ENCODE measurements around the gene PTPRK.

The PTPRK gene

DNA sequence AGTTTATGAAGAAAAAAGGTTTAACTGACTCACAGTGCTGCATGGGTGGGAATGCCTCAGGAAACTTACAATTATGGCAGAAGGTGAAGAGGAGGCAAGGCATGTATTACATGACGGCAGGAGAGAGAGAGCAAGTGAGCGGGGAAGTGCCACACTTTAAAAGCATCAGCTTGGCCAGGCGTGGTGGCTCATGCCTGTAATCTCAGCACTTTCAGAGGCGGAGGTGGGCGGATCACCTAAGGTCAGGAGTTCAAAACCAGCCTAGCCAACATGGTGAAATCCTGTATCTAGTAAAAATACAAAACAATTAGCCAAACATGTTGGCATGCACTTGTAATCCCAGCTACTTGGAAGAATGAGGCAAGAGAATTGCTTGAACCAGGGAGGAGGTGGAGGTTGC lies 406.2 kb downstream of the PTPRK start:
- no peak overlapping the region for H2BK120ac ChIP-seq (ENCODE audit: low read depth, low read length)
- DNase-seq = no peak
- H2BK15ac ChIP-seq (replicated peaks; ENCODE audit: low read depth) = no peak overlapping the region
- H3K4me1 ChIP-seq (ENCODE audit: control insufficient read depth, low read depth, low read length) = no peaks in the 10 kb centered on the region
- no peak overlapping the region for H3K56ac ChIP-seq (ENCODE audit: low read length)
- H3K23ac ChIP-seq (ENCODE audit: low read length) = no peak overlapping the region
- H3K36me3 ChIP-seq (ENCODE audit: control insufficient read depth, insufficient read depth, low read length) = no peaks in the 10 kb centered on the region
- no peak overlapping the region for H3K9ac ChIP-seq (ENCODE audit: low read length)
- H3K27ac ChIP-seq (ENCODE audit: low read depth, low read length) = no peak overlapping the region
- H2BK5ac ChIP-seq (ENCODE audit: low read length) = no peak overlapping the region
- H3K79me1 ChIP-seq (ENCODE audit: low read length) = no peaks in the 10 kb centered on the region
- H3K18ac ChIP-seq (ENCODE audit: low read length) = no peak overlapping the region
- no peak overlapping the region for H3K4me2 ChIP-seq (ENCODE audit: low read length)
- H4K5ac ChIP-seq (ENCODE audit: low read length) = no peak overlapping the region
- no peaks in the 10 kb centered on the region for H3K79me2 ChIP-seq (ENCODE audit: control insufficient read depth, insufficient read depth, low read length)
- H4K8ac ChIP-seq (ENCODE audit: low read depth, low read length) = no peak overlapping the region
- H3K4ac ChIP-seq (ENCODE audit: low read depth, low read length) = no peak overlapping the region
- WGBS (ENCODE audit: extremely low coverage, insufficient coverage, low lambda C conversion rate) = no CpG with 5 or more reads among the region's 5 CpGs
- no peak overlapping the region for H3K4me3 ChIP-seq (ENCODE audit: low read length)
- H3K27me3 ChIP-seq (ENCODE audit: insufficient read depth, low read length, poor library complexity) = no peaks in the 10 kb centered on the region
- H2AK5ac ChIP-seq (ENCODE audit: low read length) = no peak overlapping the region

DNA sequence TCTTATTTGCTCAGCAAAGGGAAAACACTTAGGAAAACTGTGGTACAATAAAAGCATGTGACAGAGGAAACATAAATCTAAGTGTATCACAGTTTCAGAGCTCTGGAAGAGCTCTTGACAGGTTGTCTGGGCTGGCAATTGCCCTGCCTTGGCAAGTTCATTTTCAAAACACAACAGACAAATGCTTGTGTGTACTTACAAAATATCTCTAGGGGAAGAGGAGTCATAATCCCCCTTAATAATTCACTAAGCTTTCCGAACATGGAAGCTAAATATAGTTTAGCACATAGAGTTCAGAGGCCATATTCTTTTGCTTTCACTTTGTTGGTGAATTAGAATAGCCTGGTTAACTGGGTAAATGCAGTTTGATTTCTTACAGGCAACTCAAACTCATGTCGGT lies 407.9 kb downstream of the PTPRK start:
- no peak for DNase-seq
- Histone ChIP-seq H4K5ac (ENCODE audit: low read length) (no peak overlapping the region), H2BK15ac (replicated peaks; ENCODE audit: low read depth) (no peak overlapping the region), H3K27me3 (ENCODE audit: insufficient read depth, low read length, poor library complexity) (no peaks in the 10 kb centered on the region), H3K27ac (ENCODE audit: low read depth, low read length) (no peak overlapping the region), H3K4me1 (ENCODE audit: control insufficient read depth, low read depth, low read length) (no peaks in the 10 kb centered on the region), H3K23ac (ENCODE audit: low read length) (no peak overlapping the region), H3K4me2 (ENCODE audit: low read length) (no peak overlapping the region), H3K79me1 (ENCODE audit: low read length) (no peaks in the 10 kb centered on the region), H3K4me3 (ENCODE audit: low read length) (no peak overlapping the region), H2BK120ac (ENCODE audit: low read depth, low read length) (no peak overlapping the region), H3K4ac (ENCODE audit: low read depth, low read length) (no peak overlapping the region), H2BK5ac (ENCODE audit: low read length) (no peak overlapping the region), H4K8ac (ENCODE audit: low read depth, low read length) (no peak overlapping the region), H3K36me3 (ENCODE audit: control insufficient read depth, insufficient read depth, low read length) (no peaks in the 10 kb centered on the region), H3K9ac (ENCODE audit: low read length) (no peak overlapping the region), H3K79me2 (ENCODE audit: control insufficient read depth, insufficient read depth, low read length) (no peaks in the 10 kb centered on the region), H3K18ac (ENCODE audit: low read length) (no peak overlapping the region), H3K56ac (ENCODE audit: low read length) (no peak overlapping the region), H2AK5ac (ENCODE audit: low read length) (no peak overlapping the region)
- no CpG with 5 or more reads among the region's 2 CpGs for whole genome bisulfite sequencing (ENCODE audit: extremely low coverage, insufficient coverage, low lambda C conversion rate)

DNA sequence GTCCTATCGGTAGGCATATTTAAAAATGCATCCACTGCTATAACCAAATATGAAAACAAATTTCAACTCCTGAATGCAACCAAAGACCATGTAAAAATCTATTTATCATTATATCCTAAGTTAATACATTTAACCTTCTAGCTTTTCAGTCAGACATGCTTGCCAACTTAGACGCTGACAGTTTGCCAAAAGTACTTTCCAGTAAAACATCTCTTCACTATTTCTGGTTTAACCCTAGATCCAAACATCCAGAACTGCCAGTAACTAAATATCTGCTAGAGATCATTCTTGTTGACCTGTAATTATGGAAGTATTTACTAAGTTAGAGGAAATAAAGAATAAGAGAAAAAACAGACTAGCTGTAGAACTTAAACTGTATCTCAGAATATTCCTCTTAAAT lies 409.3 kb downstream of the PTPRK start:
- Histone ChIP-seq H3K36me3 (ENCODE audit: control insufficient read depth, insufficient read depth, low read length) (no peaks in the 10 kb centered on the region), H3K23ac (ENCODE audit: low read length) (no peak overlapping the region), H3K4me2 (ENCODE audit: low read length) (no peak overlapping the region), H2BK5ac (ENCODE audit: low read length) (no peak overlapping the region), H3K9ac (ENCODE audit: low read length) (no peak overlapping the region), H3K4me1 (ENCODE audit: control insufficient read depth, low read depth, low read length) (no peaks in the 10 kb centered on the region), H3K79me1 (ENCODE audit: low read length) (no peaks in the 10 kb centered on the region), H4K5ac (ENCODE audit: low read length) (no peak overlapping the region), H2BK120ac (ENCODE audit: low read depth, low read length) (no peak overlapping the region), H3K27me3 (ENCODE audit: insufficient read depth, low read length, poor library complexity) (no peaks in the 10 kb centered on the region), H3K18ac (ENCODE audit: low read length) (no peak overlapping the region), H2BK15ac (replicated peaks; ENCODE audit: low read depth) (no peak overlapping the region), H3K4me3 (ENCODE audit: low read length) (no peak overlapping the region), H2AK5ac (ENCODE audit: low read length) (no peak overlapping the region), H3K27ac (ENCODE audit: low read depth, low read length) (no peak overlapping the region), H3K56ac (ENCODE audit: low read length) (no peak overlapping the region), H3K79me2 (ENCODE audit: control insufficient read depth, insufficient read depth, low read length) (no peaks in the 10 kb centered on the region), H4K8ac (ENCODE audit: low read depth, low read length) (no peak overlapping the region), H3K4ac (ENCODE audit: low read depth, low read length) (no peak overlapping the region)
- WGBS (ENCODE audit: extremely low coverage, insufficient coverage, low lambda C conversion rate) = no CpG with 5 or more reads among the region's 2 CpGs
- DNase-seq = no peak

DNA sequence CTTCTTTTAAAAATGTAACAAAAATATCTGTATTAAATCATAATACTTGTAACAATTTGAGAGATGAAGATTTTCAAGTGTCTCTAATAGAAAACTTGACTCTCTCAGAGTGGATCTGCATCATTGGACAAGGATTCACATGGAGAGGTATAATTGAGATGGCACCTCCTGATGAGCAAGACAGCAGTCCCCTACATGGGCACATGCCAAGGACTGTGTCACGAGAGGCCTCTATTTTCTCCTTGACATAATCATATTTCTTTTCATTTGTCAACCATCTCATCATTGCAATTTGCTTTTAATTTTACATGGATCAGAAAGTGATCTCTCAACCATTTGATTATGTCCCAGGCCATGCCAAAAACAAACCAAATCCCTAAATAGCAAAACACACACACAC lies 412.7 kb downstream of the PTPRK start:
- H3K36me3 ChIP-seq (ENCODE audit: control insufficient read depth, insufficient read depth, low read length) = no peaks in the 10 kb centered on the region
- no peak for DNase-seq
- no peak overlapping the region for H3K23ac ChIP-seq (ENCODE audit: low read length)
- no peak overlapping the region for H3K9ac ChIP-seq (ENCODE audit: low read length)
- H2AK5ac ChIP-seq (ENCODE audit: low read length) = no peak overlapping the region
- no peak overlapping the region for H3K56ac ChIP-seq (ENCODE audit: low read length)
- no peak overlapping the region for H2BK15ac ChIP-seq (replicated peaks; ENCODE audit: low read depth)
- no peak overlapping the region for H4K8ac ChIP-seq (ENCODE audit: low read depth, low read length)
- no peaks in the 10 kb centered on the region for H3K27me3 ChIP-seq (ENCODE audit: insufficient read depth, low read length, poor library complexity)
- H3K27ac ChIP-seq (ENCODE audit: low read depth, low read length) = no peak overlapping the region
- H3K79me2 ChIP-seq (ENCODE audit: control insufficient read depth, insufficient read depth, low read length) = no peaks in the 10 kb centered on the region
- no peak overlapping the region for H3K4me3 ChIP-seq (ENCODE audit: low read length)
- H2BK5ac ChIP-seq (ENCODE audit: low read length) = no peak overlapping the region
- H3K4ac ChIP-seq (ENCODE audit: low read depth, low read length) = no peak overlapping the region
- H3K18ac ChIP-seq (ENCODE audit: low read length) = no peak overlapping the region
- H3K79me1 ChIP-seq (ENCODE audit: low read length) = no peaks in the 10 kb centered on the region
- WGBS (ENCODE audit: extremely low coverage, insufficient coverage, low lambda C conversion rate) = no CpG with 5 or more reads among the region's 1 CpG
- H2BK120ac ChIP-seq (ENCODE audit: low read depth, low read length) = no peak overlapping the region
- H3K4me1 ChIP-seq (ENCODE audit: control insufficient read depth, low read depth, low read length) = no peaks in the 10 kb centered on the region
- no peak overlapping the region for H3K4me2 ChIP-seq (ENCODE audit: low read length)
- H4K5ac ChIP-seq (ENCODE audit: low read length) = no peak overlapping the region

DNA sequence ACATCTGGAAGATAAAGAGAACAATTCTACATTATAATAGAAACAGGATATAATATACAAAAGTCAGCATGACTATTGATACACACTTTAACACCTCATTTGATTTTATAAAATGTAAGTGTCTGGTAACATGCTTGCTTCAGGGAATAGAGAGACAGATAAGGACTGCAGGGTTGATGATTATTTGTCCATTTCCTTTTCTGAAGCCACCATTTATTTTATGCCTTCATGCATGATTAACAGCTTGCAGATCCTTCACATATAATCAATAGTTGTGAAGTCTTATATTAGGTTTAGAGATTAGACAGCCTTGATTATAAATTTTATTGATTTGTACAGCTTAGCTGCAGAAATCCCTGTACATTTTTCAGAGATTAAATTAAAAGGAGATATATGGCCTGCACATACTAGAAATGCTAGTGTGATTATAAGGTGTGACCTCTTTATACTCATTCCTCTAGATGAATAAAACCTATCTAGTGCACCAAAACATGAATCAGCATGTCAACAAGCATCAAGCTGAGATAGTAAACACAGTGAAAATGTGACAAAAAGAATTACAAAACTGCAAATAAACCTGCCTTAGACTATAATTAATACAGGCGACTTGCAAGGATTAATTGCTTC lies 420.7 kb downstream of the PTPRK start:
- Histone ChIP-seq H2BK15ac (replicated peaks; ENCODE audit: low read depth) (no peak overlapping the region), H3K4me2 (ENCODE audit: low read length) (no peak overlapping the region), H3K27me3 (ENCODE audit: insufficient read depth, low read length, poor library complexity) (no peaks in the 10 kb centered on the region), H2AK5ac (ENCODE audit: low read length) (no peak overlapping the region), H3K4me1 (ENCODE audit: control insufficient read depth, low read depth, low read length) (no peaks in the 10 kb centered on the region), H2BK5ac (ENCODE audit: low read length) (no peak overlapping the region), H3K56ac (ENCODE audit: low read length) (no peak overlapping the region), H3K9ac (ENCODE audit: low read length) (no peak overlapping the region), H4K5ac (ENCODE audit: low read length) (no peak overlapping the region), H3K27ac (ENCODE audit: low read depth, low read length) (no peak overlapping the region), H3K4me3 (ENCODE audit: low read length) (no peak overlapping the region), H3K79me1 (ENCODE audit: low read length) (no peaks in the 10 kb centered on the region), H3K36me3 (ENCODE audit: control insufficient read depth, insufficient read depth, low read length) (no peaks in the 10 kb centered on the region), H3K4ac (ENCODE audit: low read depth, low read length) (no peak overlapping the region), H3K79me2 (ENCODE audit: control insufficient read depth, insufficient read depth, low read length) (no peaks in the 10 kb centered on the region), H3K18ac (ENCODE audit: low read length) (no peak overlapping the region), H3K23ac (ENCODE audit: low read length) (no peak overlapping the region), H2BK120ac (ENCODE audit: low read depth, low read length) (no peak overlapping the region), H4K8ac (ENCODE audit: low read depth, low read length) (no peak overlapping the region)
- WGBS (ENCODE audit: extremely low coverage, insufficient coverage, low lambda C conversion rate) = no CpG with 5 or more reads among the region's 1 CpG
- no peak for DNase-seq

DNA sequence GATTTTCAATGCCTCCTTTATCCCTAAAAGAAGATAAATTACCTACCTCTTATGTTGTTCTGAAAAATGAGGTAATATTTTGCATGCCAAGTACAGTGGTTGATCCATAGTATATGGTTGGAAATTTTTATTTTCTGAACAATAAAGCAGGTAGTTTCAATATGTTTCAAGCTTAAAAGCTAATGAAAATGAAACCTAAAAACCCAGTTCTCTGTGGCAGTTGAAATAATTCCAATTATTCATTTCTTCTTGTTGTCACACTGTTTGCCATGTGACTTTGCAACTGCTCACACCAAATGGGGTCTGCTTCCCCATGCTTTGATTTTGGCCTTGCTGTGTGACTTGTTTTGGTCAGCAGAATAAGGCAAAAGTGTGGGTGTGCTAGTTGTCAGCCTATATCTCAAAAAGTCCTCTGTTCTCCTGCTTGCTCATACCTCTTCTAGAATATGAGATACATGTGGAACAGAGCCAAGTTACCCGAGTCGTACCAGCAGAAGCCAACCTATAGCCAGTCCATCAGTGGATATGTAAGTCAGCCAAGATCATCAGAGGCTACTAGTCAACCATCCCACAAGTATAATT lies 422.3 kb downstream of the PTPRK start:
- H2BK15ac ChIP-seq (replicated peaks; ENCODE audit: low read depth) = no peak overlapping the region
- WGBS (ENCODE audit: extremely low coverage, insufficient coverage, low lambda C conversion rate) = no CpG with 5 or more reads among the region's 2 CpGs
- no peak overlapping the region for H3K4ac ChIP-seq (ENCODE audit: low read depth, low read length)
- no peak overlapping the region for H4K5ac ChIP-seq (ENCODE audit: low read length)
- no peak overlapping the region for H3K4me3 ChIP-seq (ENCODE audit: low read length)
- no peak overlapping the region for H2BK120ac ChIP-seq (ENCODE audit: low read depth, low read length)
- no peak overlapping the region for H3K18ac ChIP-seq (ENCODE audit: low read length)
- H3K4me1 ChIP-seq (ENCODE audit: control insufficient read depth, low read depth, low read length) = no peaks in the 10 kb centered on the region
- H3K9ac ChIP-seq (ENCODE audit: low read length) = no peak overlapping the region
- no peak overlapping the region for H2BK5ac ChIP-seq (ENCODE audit: low read length)
- no peak overlapping the region for H3K23ac ChIP-seq (ENCODE audit: low read length)
- no peaks in the 10 kb centered on the region for H3K27me3 ChIP-seq (ENCODE audit: insufficient read depth, low read length, poor library complexity)
- H4K8ac ChIP-seq (ENCODE audit: low read depth, low read length) = no peak overlapping the region
- no peak overlapping the region for H3K27ac ChIP-seq (ENCODE audit: low read depth, low read length)
- H3K4me2 ChIP-seq (ENCODE audit: low read length) = no peak overlapping the region
- no peak overlapping the region for H2AK5ac ChIP-seq (ENCODE audit: low read length)
- no peaks in the 10 kb centered on the region for H3K79me1 ChIP-seq (ENCODE audit: low read length)
- no peak for DNase-seq
- H3K36me3 ChIP-seq (ENCODE audit: control insufficient read depth, insufficient read depth, low read length) = no peaks in the 10 kb centered on the region
- no peaks in the 10 kb centered on the region for H3K79me2 ChIP-seq (ENCODE audit: control insufficient read depth, insufficient read depth, low read length)
- no peak overlapping the region for H3K56ac ChIP-seq (ENCODE audit: low read length)

Data from mesendoderm (in vitro differentiated cells).